Fibroblast of lung (primary cell): ENCODE data around the gene TAF11. TPM values are rescaled to one million over a fixed set of nuclear protein-coding genes. Genes with fewer than 3 reads are reported as not detected.
A peak's percentile ranks its signal among the peaks of the same experiment; 100 is the strongest.

Experiments
- DNase-seq, 2 donors: peaks; one replicate each; pipeline versions ENCODE4 v3.0.0 to v3.0.0-alpha.2; 2010; ENCODE audit warnings: low read depth in 2 of 2
- H2AFZ ChIP-seq: 2 replicates; pipeline ENCODE4 v1.5.1; 2012; ENCODE audit warnings: low read length, control low read depth, inconsistent platforms
- H3K27ac ChIP-seq: 2 replicates; pipeline ENCODE4 v1.5.1; 2011; ENCODE audit warnings: low read length, control low read depth; ENCODE audit not compliant: insufficient read depth
- H3K27me3 ChIP-seq: 2 replicates; pipeline ENCODE4 v1.5.1; 2011; ENCODE audit warnings: mild to moderate bottlenecking, low read length; ENCODE audit not compliant: control insufficient read depth, insufficient read depth
- H3K36me3 ChIP-seq: 2 replicates; pipeline ENCODE4 v1.5.1; 2011; ENCODE audit warnings: low read length; ENCODE audit not compliant: control insufficient read depth, insufficient read depth
- H3K4me1 ChIP-seq: 2 replicates; pipeline ENCODE4 v1.5.1; 2011; ENCODE audit warnings: low read length; ENCODE audit not compliant: control insufficient read depth, insufficient read depth; ENCODE audit errors: extremely low read depth
- H3K4me2 ChIP-seq: 2 replicates; pipeline ENCODE4 v1.5.1; 2011; ENCODE audit warnings: low read length, control low read depth; ENCODE audit not compliant: insufficient read depth; ENCODE audit errors: extremely low read depth
- H3K4me3 ChIP-seq, 4 experiments: fragments of 200-600 bp in 1 of 4; sonication (generic) in 1 of 4; replicated peaks in 1 of 4; 2 replicates each; pipeline ENCODE4 v1.5.1; 2011 to 2016; ENCODE audit warnings: low read length in 4 of 4, low read depth in 3 of 4, mild to moderate bottlenecking in 3 of 4, control low read depth in 2 of 4, inconsistent platforms in 1 of 4, mixed read lengths in 1 of 4; ENCODE audit not compliant: insufficient read depth in 1 of 4; ENCODE audit errors: control extremely low read depth in 1 of 4
- H3K79me2 ChIP-seq: 2 replicates; pipeline ENCODE4 v1.5.1; 2012; ENCODE audit warnings: mild to moderate bottlenecking, low read length, inconsistent platforms; ENCODE audit not compliant: control insufficient read depth, insufficient read depth
- H3K9ac ChIP-seq: 2 replicates; pipeline ENCODE4 v1.5.1; 2011; ENCODE audit warnings: mild to moderate bottlenecking, low read length, control low read depth; ENCODE audit not compliant: insufficient read depth
- H3K9me3 ChIP-seq: 2 replicates; pipeline ENCODE4 v1.5.1; 2012; ENCODE audit warnings: low read depth, low read length; ENCODE audit not compliant: control insufficient read depth, insufficient read depth
- H4K20me1 ChIP-seq: 2 replicates; pipeline ENCODE4 v1.5.1; 2011; ENCODE audit warnings: low read length; ENCODE audit not compliant: control insufficient read depth, insufficient read depth; ENCODE audit errors: extremely low read depth
- EZH2 ChIP-seq: IDR thresholded peaks from 2 replicates; pipeline ENCODE4 v1.5.1; 2012; ENCODE audit warnings: low read length, control low read depth, mild to moderate bottlenecking; ENCODE audit errors: missing control alignments
- polyA plus RNA-seq, 2 donors: library from polyadenylated mRNA; depleted of rRNA in 1 of 2; stranded (reverse) in 1 of 2; unstranded in 1 of 2; fragments of >200 nt; gene quantifications; 2 replicates each; pipeline ENCODE4 v1.2.1, GENCODE V29; 2011 to 2012; ENCODE audit warnings: missing spikeins in 1 of 2
- total RNA-seq: library from RNA; depleted of rRNA; stranded (reverse); fragments of >200 nt; gene quantifications from 2 replicates; pipeline ENCODE4 v1.2.1, GENCODE V29; 2014
- TF ChIP-seq, protein P1 (sequence below), 2 donors: IDR thresholded peaks in 1 of 2; conservative IDR thresholded peaks in 1 of 2; 1 replicate in 1 of 2; 2 replicates in 1 of 2; pipeline ENCODE4 v1.5.1; 2011 to 2012; ENCODE audit warnings: low read length in 2 of 2, control low read depth in 1 of 2, inconsistent platforms in 1 of 2, low read depth in 1 of 2, mild to moderate bottlenecking in 1 of 2

Gene TAF11
- total and polyA plus RNA-seq, 2 donors (not counting 1 experiment from before 2014, with no cell fraction given), result 13.9 to 35.6 TPM

DNA sequence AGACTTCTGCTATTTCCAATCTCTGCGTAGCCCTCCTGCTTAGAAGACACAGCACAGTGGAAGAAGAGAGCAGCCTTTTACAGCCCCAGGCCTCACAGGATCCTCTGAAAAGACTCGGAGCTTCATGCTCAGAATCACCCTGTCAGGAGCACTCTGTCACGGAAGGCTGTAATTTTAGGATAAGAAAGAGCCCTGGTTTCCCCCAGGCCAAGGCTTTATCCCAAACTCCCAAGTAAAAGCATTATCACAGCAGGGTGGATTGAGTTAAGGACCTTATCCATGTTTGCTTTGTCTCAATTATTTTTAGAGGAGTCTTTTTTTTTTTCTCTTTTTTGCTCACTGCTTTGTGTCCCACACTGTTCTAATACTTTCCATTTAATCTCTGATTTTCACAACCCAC is 40.4 kb upstream of the TAF11 start:
- Histone ChIP-seq H3K9ac (no peak overlapping the region), H3K4me2 (no peak overlapping the region), H3K9me3 (no peaks in the 10 kb centered on the region), H3K4me1 (peaks cover 2% of the 10 kb centered on the region), H2AFZ (no peak overlapping the region), H3K27me3 (no peaks in the 10 kb centered on the region), H3K27ac (no peak overlapping the region), H3K79me2 (no peaks in the 10 kb centered on the region), H3K4me3 (no peak overlapping the region), H4K20me1 (no peaks in the 10 kb centered on the region), H3K36me3 (no peaks in the 10 kb centered on the region)
- TF ChIP-seq EZH2, result no peak
- TF ChIP-seq, protein P1, sequence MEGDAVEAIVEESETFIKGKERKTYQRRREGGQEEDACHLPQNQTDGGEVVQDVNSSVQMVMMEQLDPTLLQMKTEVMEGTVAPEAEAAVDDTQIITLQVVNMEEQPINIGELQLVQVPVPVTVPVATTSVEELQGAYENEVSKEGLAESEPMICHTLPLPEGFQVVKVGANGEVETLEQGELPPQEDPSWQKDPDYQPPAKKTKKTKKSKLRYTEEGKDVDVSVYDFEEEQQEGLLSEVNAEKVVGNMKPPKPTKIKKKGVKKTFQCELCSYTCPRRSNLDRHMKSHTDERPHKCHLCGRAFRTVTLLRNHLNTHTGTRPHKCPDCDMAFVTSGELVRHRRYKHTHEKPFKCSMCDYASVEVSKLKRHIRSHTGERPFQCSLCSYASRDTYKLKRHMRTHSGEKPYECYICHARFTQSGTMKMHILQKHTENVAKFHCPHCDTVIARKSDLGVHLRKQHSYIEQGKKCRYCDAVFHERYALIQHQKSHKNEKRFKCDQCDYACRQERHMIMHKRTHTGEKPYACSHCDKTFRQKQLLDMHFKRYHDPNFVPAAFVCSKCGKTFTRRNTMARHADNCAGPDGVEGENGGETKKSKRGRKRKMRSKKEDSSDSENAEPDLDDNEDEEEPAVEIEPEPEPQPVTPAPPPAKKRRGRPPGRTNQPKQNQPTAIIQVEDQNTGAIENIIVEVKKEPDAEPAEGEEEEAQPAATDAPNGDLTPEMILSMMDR (conservative IDR thresholded peaks at IDR 0.05 in 1 of 2, IDR thresholded peaks at IDR 0.05 in 1 of 2; ENCODE audit: low read depth in 1 of 2, low read length in 2 of 2), result no peak
- DNase-seq, result no peak

DNA sequence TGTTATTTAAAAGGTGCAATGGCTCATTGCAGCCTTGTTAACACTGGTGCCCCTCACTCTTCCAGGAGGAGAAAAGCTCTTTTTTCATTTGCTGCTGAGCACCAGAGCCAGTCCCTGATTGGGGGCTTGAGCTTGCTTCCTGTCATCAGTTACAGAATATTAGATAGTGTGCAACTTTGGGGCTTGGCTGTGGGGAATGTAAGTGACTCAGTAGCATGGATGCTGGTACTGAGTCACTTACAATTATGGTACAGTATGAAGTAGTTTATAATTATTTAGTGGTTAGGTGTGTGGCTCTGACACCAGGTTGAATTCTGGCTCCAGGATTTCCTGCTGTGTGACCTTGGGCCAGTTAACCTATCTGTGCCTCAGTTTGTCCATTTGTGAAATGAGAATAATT is 38.8 kb upstream of the TAF11 start:
- no peak overlapping the region for H3K4me2 ChIP-seq
- TF ChIP-seq, protein P1 (conservative IDR thresholded peaks at IDR 0.05 in 1 of 2, IDR thresholded peaks at IDR 0.05 in 1 of 2; ENCODE audit: low read depth in 1 of 2, low read length in 2 of 2), result no peak
- TF ChIP-seq EZH2, result no peak
- no peak overlapping the region for H2AFZ ChIP-seq
- peaks cover 2% of the 10 kb centered on the region for H3K4me1 ChIP-seq
- no peaks in the 10 kb centered on the region for H3K27me3 ChIP-seq
- H4K20me1 ChIP-seq, result no peaks in the 10 kb centered on the region
- peak in 1 of 2 donors; percentile 80 for DNase-seq
- H3K9ac ChIP-seq, result no peak overlapping the region
- no peak overlapping the region for H3K27ac ChIP-seq
- no peak overlapping the region for H3K4me3 ChIP-seq
- no peaks in the 10 kb centered on the region for H3K79me2 ChIP-seq
- H3K36me3 ChIP-seq, result no peaks in the 10 kb centered on the region
- no peaks in the 10 kb centered on the region for H3K9me3 ChIP-seq

DNA sequence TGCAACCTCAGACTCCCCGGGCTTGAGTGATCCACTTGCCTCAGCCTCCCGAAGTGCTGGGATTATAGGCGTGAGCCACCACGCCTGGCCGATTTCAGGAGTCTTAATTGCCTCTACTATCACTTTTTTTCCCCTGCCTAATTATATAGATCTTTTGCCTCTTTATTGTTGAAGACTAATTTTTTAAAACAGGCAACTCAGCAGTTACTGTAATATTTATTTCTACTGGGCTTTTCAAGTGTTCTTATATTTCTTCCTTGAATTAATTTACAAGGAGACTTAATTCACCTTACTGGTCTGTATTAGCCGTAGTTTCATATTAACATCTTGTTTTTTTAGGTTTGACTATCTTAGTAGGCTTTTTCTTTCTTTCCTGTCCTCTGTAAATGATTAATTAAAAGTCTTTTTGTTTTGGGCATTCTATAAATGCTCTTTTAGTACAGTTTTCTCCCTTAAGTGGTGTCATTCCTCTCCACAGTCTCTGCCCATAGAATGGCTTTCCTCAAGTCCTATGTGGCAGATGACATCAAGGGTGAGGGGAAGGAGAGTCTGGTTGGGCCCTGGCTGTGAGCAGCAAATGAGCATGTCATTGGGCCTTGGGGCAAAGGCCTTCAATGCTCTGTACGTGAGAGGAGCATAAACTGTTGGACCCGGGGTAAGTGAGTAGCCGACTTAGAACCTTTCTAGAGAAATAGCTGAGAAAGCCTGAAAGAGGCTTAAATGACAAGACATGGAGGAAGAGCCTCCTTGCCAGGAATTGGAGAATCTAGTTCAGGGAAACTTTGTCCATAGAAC is 37.2 kb upstream of the TAF11 start:
- H3K4me3 ChIP-seq, result no peak overlapping the region
- no peaks in the 10 kb centered on the region for H3K27me3 ChIP-seq
- H3K4me1 ChIP-seq, result peaks cover 2% of the 10 kb centered on the region
- no peak for TF ChIP-seq EZH2
- TF ChIP-seq, protein P1 (conservative IDR thresholded peaks at IDR 0.05 in 1 of 2, IDR thresholded peaks at IDR 0.05 in 1 of 2; ENCODE audit: low read depth in 1 of 2, low read length in 2 of 2), result no peak
- H4K20me1 ChIP-seq, result no peaks in the 10 kb centered on the region
- H2AFZ ChIP-seq, result no peak overlapping the region
- no peaks in the 10 kb centered on the region for H3K9me3 ChIP-seq
- DNase-seq, result no peak
- H3K79me2 ChIP-seq, result no peaks in the 10 kb centered on the region
- no peaks in the 10 kb centered on the region for H3K36me3 ChIP-seq
- no peak overlapping the region for H3K4me2 ChIP-seq
- no peak overlapping the region for H3K9ac ChIP-seq
- no peak overlapping the region for H3K27ac ChIP-seq
